ENCODE results near the gene PIK3R4. TPM values are rescaled to one million over a fixed set of nuclear protein-coding genes. Genes with fewer than 3 reads are reported as not detected.

PIK3R4 gene
- total RNA-seq, 3 donors from 2014 or later = 20.1 to 27.5 (median 23.6) TPM

DNA sequence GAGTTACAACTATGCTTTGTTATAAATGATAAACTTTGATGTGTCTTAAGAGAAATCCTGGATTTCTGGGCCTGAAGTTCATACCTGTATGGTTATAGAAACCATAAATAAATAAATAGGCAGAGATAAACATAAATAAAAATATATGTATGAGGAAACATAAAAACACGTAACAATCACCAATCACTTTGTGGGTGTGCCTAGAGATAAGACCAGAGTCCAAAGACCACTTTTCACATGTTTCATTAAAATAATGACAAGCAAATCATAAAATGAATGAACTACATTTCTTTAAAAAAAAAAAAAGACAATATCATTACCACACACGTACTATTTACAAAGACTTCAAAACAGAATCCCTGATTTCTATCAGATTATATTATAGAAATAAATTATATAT, 14.1 kb downstream of the PIK3R4 start:
- Histone ChIP-seq H3K4me3 (no peak overlapping the region), H3K9me3 (no peaks in the 10 kb centered on the region), H3K36me3 (ENCODE audit: low read depth) (no peaks in the 10 kb centered on the region), H3K4me1 (ENCODE audit: low read depth) (no peaks in the 10 kb centered on the region)
- intact Hi-C loops (cut with DNase I, micrococcal nuclease) = no loop called here
- no peak for ATAC-seq
- no peak for DNase-seq
- TF ChIP-seq, protein P1, sequence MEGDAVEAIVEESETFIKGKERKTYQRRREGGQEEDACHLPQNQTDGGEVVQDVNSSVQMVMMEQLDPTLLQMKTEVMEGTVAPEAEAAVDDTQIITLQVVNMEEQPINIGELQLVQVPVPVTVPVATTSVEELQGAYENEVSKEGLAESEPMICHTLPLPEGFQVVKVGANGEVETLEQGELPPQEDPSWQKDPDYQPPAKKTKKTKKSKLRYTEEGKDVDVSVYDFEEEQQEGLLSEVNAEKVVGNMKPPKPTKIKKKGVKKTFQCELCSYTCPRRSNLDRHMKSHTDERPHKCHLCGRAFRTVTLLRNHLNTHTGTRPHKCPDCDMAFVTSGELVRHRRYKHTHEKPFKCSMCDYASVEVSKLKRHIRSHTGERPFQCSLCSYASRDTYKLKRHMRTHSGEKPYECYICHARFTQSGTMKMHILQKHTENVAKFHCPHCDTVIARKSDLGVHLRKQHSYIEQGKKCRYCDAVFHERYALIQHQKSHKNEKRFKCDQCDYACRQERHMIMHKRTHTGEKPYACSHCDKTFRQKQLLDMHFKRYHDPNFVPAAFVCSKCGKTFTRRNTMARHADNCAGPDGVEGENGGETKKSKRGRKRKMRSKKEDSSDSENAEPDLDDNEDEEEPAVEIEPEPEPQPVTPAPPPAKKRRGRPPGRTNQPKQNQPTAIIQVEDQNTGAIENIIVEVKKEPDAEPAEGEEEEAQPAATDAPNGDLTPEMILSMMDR (IDR thresholded peaks at IDR 0.05) = no peak

DNA sequence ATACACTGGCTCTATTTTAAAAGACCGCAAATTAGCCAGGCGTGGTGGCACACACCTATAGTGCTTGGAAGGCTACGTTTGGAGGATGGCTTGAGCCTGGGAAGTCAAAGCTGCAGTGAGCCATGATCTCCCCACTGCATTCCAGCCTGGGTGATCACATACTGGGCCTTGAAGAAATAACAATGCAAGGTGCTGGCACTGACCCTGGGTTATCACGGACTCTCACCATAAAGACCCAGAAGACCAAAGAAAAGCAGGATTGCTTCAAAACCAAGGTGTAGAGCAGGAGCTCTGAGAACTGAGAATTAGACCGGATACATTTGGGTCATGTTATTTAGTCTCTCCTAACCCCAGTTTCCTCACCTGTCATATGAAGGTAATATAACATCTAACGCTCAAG, 14.8 kb downstream of the PIK3R4 start:
- TF ChIP-seq, protein P1 (IDR thresholded peaks at IDR 0.05) = no peak
- DNase-seq (no peak), ATAC-seq (no peak)
- intact Hi-C loops (cut with DNase I, micrococcal nuclease) = no loop called here
- no peak overlapping the region for H3K4me3 ChIP-seq
- no peaks in the 10 kb centered on the region for H3K9me3 ChIP-seq
- H3K4me1 ChIP-seq (ENCODE audit: low read depth) = no peaks in the 10 kb centered on the region
- H3K36me3 ChIP-seq (ENCODE audit: low read depth) = no peaks in the 10 kb centered on the region

DNA sequence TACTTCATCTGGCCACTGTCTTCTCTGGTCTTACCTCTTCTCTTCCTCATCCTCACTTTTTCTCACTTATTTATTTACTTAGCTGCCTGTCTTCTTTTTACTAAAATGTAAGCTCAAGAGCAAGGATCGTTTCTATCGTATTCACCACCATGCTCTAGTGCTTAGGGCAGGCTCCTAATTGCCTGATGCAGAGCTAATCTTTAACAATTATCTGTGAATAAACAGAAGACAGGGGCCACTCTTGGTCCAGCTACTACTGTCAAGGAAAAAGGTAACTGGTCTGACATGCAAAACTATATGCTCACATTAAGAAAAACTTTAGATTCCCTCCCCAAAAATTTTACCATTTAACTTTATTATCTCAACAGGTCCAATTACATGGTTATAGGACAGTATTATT, 17.5 kb downstream of the PIK3R4 start:
- Histone ChIP-seq H3K4me1 (ENCODE audit: low read depth) (no peaks in the 10 kb centered on the region), H3K9me3 (no peaks in the 10 kb centered on the region), H3K36me3 (ENCODE audit: low read depth) (no peaks in the 10 kb centered on the region), H3K4me3 (no peak overlapping the region)
- intact Hi-C loops (cut with DNase I, micrococcal nuclease) = no loop called here
- TF ChIP-seq, protein P1 (IDR thresholded peaks at IDR 0.05) = no peak
- ATAC-seq (no peak), DNase-seq (no peak)

DNA sequence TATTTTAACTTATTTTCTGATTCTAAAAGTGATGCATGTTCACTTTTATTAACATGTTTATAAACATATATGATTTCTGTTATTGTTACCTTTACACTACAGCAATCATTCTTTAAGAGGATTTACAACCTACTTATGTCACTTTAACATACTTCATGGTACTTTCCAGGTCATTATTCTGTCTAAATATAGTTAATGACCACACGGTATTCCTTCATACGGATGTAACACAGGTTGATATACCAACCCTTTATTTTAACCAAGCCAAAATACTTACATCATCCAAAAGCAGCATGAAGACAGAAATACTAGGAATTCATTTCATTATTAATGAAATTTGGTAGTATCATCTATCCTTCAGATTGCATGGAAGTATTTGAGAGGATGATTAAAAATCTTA, 18.6 kb downstream of the PIK3R4 start:
- ATAC-seq (no peak), DNase-seq (no peak)
- Histone ChIP-seq H3K4me3 (no peak overlapping the region), H3K4me1 (ENCODE audit: low read depth) (no peaks in the 10 kb centered on the region), H3K36me3 (ENCODE audit: low read depth) (no peaks in the 10 kb centered on the region), H3K9me3 (no peaks in the 10 kb centered on the region)
- TF ChIP-seq, protein P1 (IDR thresholded peaks at IDR 0.05) = no peak
- intact Hi-C loops (cut with DNase I, micrococcal nuclease) = no loop called here

DNA sequence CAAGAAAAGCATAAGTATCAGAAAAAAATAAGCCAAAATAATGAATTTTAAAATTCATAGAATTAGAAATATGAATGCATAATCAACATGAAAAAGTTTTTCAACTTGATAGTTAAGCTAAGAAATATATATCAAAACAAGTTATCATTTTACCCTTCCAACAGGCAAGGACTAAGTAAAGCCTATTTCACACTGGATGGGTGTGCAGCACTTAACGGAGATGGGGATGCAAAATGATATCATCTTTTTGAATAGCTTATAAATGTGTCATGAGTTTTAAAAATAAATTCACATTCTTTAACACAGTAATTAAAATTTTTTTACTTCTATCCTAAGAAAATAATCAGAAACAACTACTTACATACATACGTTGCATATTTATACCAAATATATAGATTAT, 20.9 kb downstream of the PIK3R4 start:
- TF ChIP-seq, protein P1 (IDR thresholded peaks at IDR 0.05) = no peak
- DNase-seq (no peak), ATAC-seq (no peak)
- no peak overlapping the region for H3K4me3 ChIP-seq
- no peaks in the 10 kb centered on the region for H3K36me3 ChIP-seq (ENCODE audit: low read depth)
- no peaks in the 10 kb centered on the region for H3K4me1 ChIP-seq (ENCODE audit: low read depth)
- H3K9me3 ChIP-seq = no peaks in the 10 kb centered on the region
- intact Hi-C loops (cut with DNase I, micrococcal nuclease) = no loop called here

DNA sequence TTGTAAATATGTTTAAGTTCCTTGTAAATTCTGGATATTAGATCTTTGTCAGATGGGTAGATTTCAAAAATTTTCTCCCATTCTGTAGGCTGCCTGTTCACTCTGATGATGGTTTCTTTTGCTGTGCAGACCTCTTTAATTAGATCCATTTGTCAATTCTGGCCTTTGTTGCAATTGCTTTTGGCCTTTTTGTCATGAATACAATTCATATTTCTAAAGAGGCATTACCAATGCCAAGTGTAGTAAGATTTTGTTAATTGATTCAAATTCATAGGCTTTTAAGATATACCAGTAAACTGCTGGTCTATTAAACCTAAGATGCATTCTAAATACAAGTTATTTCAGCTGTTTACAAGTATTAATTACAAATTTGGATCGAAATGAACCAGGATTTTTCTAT, 31.0 kb downstream of the PIK3R4 start:
- DNase-seq = no peak
- Histone ChIP-seq H3K9me3 (no peaks in the 10 kb centered on the region), H3K4me1 (ENCODE audit: low read depth) (no peaks in the 10 kb centered on the region), H3K36me3 (ENCODE audit: low read depth) (no peaks in the 10 kb centered on the region), H3K4me3 (no peak overlapping the region)
- intact Hi-C loops (cut with DNase I, micrococcal nuclease) = no loop called here
- TF ChIP-seq, protein P1 (IDR thresholded peaks at IDR 0.05) = no peak
- no peak for ATAC-seq
